Fibroblast of mammary gland (primary cell): Measurements from ENCODE around the gene DSG3.

ENCODE experiments used
- DNase-seq: peaks from one replicate; pipeline ENCODE4 v3.0.0-alpha.2; 2010; ENCODE audit warnings: low read depth
- H3K4me3 ChIP-seq: 2 replicates; pipeline ENCODE4 v1.5.1; 2011; ENCODE audit warnings: low read depth, mild to moderate bottlenecking, low read length, moderate library complexity; ENCODE audit not compliant: control insufficient read depth
- CTCF ChIP-seq: conservative IDR thresholded peaks from 2 replicates; pipeline ENCODE4 v1.5.1; 2011; ENCODE audit warnings: low read depth, low read length, inconsistent platforms; ENCODE audit not compliant: control insufficient read depth, insufficient read depth

Gene DSG3

GRCh38 chr18:31407649-31408048 is 39.9 kb upstream of the DSG3 start:
- no peak overlapping the region for H3K4me3 ChIP-seq
- no peak for DNase-seq
- no peak for TF ChIP-seq CTCF

- no peak for TF ChIP-seq CTCF
- H3K4me3 ChIP-seq, result no peak overlapping the region
- DNase-seq, result no peak
Measured at GRCh38 chr18:31409276-31409675, 38.3 kb upstream of the DSG3 start.

- H3K4me3 ChIP-seq, result no peak overlapping the region
- DNase-seq, result no peak
- TF ChIP-seq CTCF, result no peak
Measured at GRCh38 chr18:31410716-31411483, 36.6 kb upstream of the DSG3 start.

- H3K4me3 ChIP-seq, result no peak overlapping the region
- no peak for DNase-seq
- no peak for TF ChIP-seq CTCF
Measured at GRCh38 chr18:31413137-31413536, 34.4 kb upstream of the DSG3 start.

- DNase-seq, result no peak
- no peak overlapping the region for H3K4me3 ChIP-seq
- no peak for TF ChIP-seq CTCF
Measured at GRCh38 chr18:31417850-31418249, 29.7 kb upstream of the DSG3 start.

GRCh38 chr18:31419457-31419932 is 28.0 kb upstream of the DSG3 start:
- no peak overlapping the region for H3K4me3 ChIP-seq
- DNase-seq, result no peak
- TF ChIP-seq CTCF, result no peak
